HL-60/S4 treated with retinoic acid at 250 ng/mL for 4 days and 3 days (cell line): ENCODE data around the gene PPM1H.

Experiments
- in situ Hi-C: fragments of 300-500 bp; cut with MboI; formaldehyde crosslinking; loops from 2 replicates; pipeline ENCODE4 v1.7.0; 2022; ENCODE audit warnings: low sequenced_read_pairs

Gene PPM1H

DNA sequence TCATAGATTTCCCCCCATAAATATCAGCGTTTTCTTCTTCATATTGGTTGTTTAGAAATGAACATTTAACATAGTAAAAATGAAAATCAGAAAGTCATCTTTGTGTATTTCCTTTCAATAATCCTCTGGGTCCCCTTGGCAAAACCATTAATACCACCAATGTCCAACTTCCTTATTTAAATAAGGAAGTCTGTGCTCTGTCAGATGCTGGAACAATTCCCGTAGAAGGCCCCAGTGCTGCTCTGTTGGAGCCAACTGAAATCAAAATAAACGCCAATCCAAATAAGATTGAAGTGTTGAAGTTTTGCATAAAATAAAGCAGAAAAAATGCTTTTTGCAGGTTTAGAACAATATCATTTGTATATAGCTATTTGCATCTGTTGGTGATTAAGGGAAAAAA, 93.1 kb downstream of the PPM1H start:
- in situ Hi-C loops, result no loop called here

DNA sequence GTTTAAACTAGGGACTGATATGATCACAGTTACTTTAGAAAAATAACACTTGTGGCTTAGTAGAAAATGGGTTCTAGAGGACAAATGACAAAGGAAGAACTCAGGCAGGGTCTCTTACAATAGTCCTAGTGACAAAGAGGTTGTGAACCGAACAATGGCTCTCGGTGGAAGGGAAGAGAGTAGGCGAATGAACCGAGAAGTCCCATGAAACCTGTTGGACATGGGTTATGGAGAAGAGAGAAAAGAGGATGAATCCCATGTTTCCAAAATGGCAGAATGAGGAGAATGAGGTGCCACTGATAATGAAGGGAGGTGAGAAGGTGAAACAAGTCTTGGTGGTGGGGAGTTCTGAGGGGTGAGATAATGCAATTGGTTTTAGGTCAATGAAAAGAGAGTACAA, 94.1 kb downstream of the PPM1H start:
- in situ Hi-C loops, result no loop called here

DNA sequence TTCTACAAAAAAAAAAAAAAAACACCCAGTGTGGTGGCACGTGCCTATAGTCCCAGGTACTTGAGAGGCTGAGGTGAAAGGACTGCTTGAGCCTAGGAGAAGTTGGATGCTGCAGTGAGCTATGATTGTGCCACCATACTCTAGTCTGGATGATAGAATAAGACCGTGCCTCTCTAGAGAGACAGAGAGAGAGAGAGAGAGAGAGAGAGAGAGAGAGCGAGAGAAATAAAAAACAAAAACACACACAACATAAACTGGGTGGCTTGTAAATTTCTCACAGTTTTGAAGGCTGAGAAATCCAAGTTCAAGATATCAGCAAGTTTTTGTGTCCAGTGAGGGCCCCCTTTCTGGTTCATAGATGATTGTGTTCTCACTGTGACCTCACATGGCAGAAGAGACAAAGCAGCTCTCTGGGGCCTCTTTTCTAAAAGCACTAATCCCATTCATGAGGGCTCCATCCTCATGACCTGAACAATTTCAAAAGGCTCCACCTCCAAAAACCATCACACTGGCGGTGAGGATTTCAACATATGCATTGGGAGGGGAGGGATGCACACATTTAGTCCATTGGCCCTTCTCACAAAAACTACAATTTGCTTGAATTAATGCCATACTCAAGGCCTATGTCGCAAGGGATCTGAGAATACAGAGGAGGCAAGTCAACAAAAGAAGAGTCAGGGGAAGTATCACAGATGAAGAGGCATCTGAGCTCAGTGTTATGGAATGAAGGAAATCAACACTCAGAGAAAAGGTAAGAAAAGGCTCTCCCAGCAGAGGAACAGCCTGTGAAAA, 94.9 kb downstream of the PPM1H start:
- in situ Hi-C loops, result no loop called here

DNA sequence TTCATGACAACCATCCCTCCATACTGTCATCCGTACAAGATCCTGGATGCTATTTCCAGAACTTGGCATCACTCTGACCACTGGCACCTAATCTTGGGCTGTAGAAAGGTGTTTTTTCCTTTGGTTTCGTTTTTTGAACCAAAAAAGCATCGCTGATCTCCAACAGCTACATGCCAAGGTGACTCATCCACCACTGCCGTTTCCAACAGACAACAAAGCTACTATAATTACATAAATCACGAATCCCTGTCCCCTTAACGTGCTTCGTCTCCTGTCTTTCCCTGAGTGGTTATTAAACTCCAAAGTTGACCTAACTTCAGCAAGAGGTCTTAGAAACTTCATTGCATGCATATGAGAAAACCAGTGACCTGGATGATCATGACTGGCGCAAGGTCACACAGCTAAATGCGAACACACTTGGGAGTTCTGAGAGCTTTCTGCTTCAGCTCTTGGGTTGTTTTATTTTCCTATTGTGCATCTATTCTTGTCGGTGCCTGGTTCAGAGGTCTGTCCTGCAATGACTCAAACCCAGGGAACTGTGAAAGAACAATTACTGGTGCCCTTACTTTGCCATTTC, 99.9 kb downstream of the PPM1H start:
- in situ Hi-C loops, result no loop called here

DNA sequence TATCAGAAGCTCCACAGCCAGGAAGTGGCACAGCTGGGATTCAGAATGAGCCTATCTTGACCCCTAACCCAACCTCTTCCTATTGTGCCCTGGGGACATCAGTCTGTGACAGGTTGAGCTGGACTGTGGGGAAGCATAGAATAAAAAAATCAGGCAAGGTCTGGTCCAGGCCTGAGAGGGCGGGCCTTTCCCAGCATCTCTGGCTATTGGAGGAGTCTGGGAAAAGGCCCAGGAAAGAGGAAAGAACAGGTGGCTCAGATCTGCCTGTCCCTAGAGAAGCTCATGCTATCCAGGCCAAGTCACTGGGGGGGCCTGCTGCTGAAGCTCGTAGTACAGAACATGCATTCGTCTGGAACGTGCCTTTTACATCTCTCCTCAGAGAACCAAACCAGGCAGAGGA, 100.5 kb downstream of the PPM1H start:
- in situ Hi-C loops, result no loop called here

DNA sequence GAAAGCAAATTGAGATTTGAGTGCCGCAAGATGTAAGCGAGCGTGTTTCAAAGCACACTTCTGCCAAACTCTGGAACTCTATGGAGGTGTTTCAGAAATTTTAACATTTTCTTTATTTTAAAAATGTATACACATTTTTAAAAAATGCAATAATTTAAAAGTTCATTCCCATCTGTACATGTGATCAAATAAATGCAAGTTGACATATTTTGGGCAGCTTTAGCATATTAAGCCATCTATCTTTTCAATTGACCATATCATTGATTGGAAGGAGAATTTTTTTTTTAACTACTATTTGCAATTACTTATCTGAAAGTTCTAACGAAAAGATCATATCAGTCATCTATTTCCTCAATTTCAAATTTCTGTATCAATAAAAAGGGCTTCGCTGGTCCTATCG, 101.3 kb downstream of the PPM1H start:
- in situ Hi-C loops, result no loop called here

DNA sequence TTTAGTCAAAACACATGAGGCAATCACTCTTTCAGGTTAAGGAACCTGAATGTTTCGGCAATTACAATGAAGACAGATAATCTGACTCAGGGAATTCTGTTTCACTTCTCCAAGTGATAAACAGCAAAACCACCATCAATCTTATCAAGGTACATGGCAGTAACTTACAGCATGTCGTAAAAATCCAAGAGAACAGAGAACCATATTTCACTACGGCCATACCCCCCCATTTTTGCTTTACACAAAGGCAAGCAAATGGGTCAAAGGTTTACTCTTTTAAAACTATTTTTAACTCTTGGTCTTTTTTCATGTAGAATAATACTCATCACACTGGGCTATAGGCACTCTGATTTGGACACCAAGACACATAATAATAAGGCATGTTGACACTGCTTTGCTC, 102.4 kb downstream of the PPM1H start:
- in situ Hi-C loops, result no loop called here

DNA sequence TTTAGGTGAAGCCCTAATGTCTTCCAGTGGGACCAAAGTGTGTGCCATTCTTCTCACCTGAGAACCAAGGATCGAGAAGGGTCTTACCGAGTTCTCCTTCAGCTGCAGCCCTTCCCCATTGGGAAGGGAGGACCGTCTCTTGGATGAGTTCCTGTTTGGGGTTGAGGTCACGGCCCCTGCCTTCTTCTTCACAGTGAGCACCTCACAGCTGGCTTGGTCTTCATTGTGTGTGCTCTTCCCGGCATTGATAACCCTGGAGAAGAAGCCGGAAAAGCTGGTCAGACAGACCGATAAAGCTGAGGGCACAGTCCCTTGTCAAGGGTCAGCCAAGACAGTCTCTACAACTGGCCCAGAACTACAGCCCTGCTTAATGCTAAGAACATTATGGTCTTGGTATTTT, 102.9 kb downstream of the PPM1H start:
- in situ Hi-C loops, result no loop called here

DNA sequence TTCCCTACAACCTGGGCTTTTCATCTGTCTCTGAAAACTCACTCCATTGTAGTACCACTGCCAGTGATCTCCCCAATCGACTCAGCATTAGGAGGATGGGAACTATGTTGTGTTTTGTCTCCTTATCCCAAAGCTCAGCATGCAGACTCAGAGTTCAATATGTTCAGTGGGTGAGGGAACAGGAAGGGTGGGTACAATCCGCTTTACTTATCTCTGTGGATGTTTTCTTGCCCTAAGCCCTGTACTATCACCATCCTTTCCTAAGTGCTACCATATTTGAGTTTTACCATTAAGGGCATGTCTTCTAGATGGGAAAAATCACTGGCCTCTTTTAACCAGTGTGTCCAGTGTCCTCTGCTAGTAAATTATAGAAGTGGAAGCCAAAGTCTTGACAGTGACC, 107.1 kb downstream of the PPM1H start:
- in situ Hi-C loops, result no loop called here

DNA sequence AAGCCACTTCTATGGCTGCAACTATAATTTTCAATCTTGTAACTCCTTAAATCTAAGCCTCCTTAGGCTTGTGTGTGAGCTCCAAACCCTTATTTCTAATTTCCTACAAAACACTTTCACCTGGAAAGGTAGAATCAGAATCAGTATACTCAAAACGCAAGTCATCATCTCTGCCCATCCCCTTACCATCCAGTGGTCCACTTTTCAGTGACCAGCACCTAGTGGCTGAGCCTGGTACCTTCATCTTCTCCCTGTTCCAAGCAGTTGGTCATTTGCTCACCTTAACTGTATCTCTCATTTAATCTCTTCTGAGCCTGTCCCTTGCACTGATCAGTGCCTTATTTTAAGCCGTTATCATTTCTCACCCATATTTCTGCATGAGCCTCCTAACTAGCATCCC, 107.9 kb downstream of the PPM1H start:
- in situ Hi-C loops, result no loop called here

DNA sequence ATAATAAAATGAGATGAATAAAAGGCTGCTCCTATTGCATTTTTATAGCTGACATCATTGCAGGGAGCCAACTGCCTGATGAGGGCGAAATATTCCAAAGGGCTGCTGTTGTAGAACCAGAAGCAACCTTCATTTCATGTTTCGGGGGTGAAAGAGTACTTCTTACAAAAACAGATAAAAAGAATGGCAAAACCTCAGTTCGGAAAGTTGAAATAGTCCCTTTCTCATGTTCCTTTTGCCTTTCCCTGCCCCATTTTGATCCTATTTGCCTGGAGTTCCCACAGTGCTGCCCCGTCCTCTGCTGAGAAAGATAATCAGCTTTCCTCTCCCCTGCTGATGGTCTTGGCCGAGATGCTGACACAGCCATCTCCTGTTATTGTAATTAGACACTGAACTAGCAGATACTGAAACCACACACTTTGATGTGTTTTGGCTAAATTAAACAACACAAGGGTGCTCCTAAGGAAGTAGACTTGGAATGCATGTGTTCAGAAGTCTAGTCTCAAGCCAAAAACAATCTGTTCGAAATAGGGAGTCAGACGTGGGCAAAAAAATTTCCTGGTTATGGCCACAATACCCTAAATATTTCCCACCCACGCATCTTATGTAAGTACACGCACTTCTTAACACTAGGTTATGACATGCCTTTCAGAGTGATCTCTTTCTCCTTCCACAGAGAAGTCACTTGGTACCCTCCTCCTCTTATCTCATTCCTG, 117.2 kb downstream of the PPM1H start:
- in situ Hi-C loops, result loop anchor here (25.0 kb wide), 1 partner anchor 245 kb away; no protein-coding TSS in a partner anchor

DNA sequence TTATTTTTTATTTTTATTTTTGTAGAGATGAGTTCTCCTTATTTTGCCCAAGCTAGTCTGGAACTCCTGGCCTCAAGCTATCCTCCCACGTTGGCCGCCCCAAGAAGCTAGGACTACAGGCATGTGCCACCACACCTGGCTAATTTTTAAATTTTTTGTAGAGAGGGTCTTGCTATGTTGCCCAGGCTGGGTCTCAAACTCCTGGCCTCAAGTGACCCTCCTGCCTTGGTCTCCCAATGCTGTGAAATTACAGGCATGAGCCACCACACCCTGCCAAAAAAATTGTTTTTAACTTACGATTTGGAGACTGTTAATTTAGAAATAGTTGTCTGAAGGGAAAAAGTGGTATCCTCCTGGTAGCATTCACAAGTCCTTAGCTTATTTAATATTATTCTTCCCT, 120.7 kb downstream of the PPM1H start:
- in situ Hi-C loops, result loop anchor here (25.0 kb wide), 1 partner anchor 248 kb away; no protein-coding TSS in a partner anchor

DNA sequence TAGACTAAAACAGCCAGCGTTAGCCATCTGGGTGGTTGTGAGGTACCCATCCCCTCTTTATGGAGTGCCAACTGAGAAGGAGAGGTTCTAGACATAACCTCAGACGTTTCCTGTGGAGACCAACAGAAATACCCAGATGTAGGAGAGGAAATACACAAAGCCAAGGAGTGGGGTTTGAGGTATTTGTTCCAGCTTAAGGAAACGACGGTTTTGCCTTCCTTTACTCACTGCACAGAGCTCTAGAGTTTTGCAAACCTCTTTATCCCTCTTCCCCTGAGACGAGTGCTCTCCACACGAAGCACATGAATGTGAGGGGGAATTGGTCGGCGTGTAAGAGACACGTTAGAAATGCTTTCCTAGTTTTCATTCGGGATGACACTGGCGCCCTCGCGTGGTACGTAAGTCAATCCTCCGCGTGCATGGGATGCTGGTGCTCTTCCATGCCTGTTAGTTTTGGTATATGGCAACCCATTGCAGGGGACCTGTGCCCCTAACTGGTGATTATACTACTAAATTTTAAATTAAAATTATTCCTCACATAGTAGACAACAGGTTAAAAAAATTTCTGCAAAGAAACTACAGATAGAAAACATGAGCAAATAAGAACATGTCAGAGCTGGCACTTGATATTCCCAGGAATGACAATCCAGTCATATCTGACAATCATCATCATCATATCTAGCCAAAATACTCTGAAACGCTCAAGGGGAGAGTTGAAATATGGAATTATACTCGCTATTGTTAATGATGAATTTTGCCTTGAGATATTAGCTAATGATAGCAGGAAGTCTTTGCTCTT, 121.7 kb downstream of the PPM1H start:
- in situ Hi-C loops, result loop anchor here (25.0 kb wide), 1 partner anchor 249 kb away; no protein-coding TSS in a partner anchor

DNA sequence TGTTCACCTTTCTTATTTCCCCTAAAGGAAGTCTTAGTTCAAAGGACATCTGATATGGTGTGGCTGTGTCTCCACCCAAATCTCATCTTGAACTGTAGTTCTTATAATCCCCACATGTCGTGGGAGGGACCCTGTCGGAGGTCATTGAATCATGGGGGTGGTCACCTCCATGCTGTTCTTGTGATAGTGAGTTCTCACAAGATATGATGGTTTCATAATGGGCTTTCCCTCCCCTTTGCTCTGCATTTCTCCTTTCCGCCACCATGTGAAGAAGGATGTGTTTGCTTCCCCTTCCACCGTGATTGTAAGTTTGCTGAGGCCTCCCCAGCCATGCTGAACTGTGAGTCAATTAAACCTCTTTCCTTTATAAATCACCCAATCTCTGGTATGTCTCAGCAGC, 123.5 kb downstream of the PPM1H start:
- in situ Hi-C loops, result loop anchor here (25.0 kb wide), 1 partner anchor 251 kb away; no protein-coding TSS in a partner anchor

DNA sequence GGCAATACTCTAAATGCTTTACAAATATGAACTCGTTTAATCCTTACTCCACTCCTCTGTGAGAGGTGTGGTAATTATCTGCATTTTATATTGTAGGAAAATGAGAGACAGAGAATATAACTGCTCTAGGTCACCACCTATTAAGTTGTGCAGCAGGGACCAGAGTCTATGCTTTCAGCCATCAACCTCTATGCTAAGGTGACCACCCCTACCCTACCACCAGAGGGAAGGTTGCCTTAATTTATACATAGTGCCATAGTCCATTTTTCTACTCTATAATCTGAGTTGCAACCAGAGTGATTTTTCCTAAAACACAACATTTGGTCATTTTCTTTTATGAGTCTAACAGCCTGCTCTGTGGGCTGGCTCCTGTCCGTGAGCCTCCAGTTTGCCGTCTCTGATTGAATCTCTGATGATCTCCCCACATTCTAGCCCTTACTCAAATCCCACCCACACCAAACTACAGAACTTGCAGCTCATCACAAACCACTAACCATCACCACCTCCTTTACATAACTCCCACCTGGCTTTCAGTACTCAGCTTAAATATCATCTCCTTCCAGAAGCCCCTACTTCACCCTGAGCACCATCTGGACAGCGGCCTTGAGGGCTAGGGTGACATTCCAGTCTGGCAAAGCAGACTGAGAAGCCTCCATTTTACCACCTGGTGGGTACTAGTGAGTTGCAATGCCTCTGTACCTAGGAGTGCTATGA, 126.6 kb downstream of the PPM1H start:
- in situ Hi-C loops, result loop anchor here (25.0 kb wide), 1 partner anchor 254 kb away; no protein-coding TSS in a partner anchor

DNA sequence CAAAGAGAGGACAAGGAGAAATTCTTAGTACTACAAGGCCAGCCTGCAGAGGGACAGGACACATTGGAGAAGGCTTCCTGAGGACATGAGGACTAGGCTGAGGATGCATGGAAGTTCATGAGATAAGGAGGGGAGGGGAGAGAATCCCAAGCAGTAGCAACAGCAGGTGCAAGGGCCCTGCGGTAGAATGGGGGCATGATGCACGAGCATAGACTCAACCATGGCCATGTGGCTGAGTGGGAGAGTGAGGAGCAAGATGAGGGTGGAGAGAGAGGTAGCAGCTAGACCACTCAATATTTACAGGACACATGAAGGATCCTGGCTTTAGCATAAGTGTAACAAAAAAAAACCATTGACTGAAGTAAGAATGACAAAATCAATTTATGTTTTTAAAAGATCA, 128.1 kb downstream of the PPM1H start:
- in situ Hi-C loops, result loop anchor here (25.0 kb wide), 1 partner anchor 255 kb away; no protein-coding TSS in a partner anchor

DNA sequence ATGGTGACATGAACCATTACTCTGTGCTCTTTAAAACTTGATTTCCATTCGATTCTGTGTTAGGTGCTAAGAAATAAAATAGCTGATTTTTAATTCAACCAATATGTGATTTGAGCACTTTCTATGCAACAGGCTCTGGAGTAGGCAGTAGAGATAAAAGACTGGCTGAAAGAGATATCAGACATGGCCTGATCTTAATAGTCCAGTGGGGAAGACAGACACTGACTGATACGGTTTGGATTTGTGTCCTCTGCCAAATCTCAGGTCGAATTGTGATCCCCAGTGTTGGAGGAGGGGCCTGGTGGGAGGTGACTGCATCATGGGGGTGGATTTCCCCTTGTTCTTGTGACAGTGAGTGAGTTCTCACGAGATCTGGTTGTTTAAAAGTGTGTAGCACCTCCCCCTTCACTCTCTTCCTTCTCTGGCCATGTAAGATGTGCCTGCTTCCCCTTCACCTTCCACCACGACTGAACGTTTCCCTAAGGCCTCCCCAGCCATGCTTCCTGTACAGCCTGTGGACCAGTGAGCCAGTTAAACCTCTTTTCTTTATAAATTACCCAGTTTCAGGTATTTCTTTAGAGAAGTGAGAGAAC, 128.6 kb downstream of the PPM1H start:
- in situ Hi-C loops, result loop anchor here (25.0 kb wide), 1 partner anchor 256 kb away; no protein-coding TSS in a partner anchor

DNA sequence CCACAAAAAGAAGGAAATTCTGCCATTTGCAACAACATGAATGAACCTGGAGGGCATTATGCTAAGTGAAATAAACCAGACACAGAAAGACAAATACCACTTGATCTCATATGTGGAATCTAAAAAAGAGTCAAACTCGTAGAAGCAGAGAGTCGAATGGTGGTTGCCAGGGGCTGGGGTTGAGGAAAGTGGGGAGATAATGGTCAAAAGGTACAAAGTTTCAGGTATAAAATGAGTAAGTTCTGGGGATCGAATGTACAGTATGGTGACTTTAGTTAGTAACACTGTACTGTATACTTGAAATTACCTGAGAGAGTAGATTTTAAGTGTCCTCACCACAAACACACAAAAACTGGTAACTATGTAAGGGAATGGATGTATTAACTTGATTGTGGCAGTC, 129.4 kb downstream of the PPM1H start:
- in situ Hi-C loops, result loop anchor here (25.0 kb wide), 1 partner anchor 257 kb away; no protein-coding TSS in a partner anchor

DNA sequence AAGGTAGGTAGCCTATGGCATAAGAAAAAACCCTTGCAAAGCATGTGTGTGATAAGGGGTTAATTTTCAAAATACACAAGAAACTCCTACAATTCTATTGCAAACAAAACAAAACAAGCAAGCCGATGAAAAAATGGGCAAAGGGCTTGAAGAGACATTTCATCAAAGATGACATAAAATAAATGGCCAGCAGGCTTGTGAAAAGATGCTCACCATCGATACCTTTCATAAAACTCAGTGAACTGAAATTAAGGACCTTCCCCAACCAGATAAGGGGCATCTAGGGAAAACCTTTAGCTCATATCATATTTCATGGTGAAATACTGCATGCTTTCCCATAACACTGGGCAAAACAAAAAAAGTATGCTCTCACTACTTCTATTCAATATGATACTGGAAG, 131.2 kb downstream of the PPM1H start:
- in situ Hi-C loops, result loop anchor here (25.0 kb wide), 1 partner anchor 259 kb away; no protein-coding TSS in a partner anchor

DNA sequence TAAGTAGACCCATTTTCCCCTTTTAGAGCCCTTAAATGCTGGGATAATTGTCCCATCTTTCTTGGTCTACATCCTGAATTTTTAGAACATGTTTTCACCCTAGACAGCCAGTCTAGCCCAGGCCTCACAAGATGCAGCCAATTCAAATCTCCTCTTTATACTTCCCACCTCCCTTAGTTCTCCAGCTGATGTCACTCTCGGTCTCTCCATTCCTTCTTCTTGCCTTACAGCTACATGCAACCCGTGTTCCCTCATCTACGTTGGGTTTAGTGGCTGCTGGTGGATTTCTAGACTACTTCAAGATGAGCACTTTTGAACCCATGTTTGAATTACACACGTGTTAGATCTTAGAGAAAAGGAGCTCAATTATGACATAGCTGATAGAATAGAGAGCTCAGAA, 132.0 kb downstream of the PPM1H start:
- in situ Hi-C loops, result loop anchor here (25.0 kb wide), 1 partner anchor 259 kb away; no protein-coding TSS in a partner anchor
